ENCODE data around the gene ZNF850.

DNA sequence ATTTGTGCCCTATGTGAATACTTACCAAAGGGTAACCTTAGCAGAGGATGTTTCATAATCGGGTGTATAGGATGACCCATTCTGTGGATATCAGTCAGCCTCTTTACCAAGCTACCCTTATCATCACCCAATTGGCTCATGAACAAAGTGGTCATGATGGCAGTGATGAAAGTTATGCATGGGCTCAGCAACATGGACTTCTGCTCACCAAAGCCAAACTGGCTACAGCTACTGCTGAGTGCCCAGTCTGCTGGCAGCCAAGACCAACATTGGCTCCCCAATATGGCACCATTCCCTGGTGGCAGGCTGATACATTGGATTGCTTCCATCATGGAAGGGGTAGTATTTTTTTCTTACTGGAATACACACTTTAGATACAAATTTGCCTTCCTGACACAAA is 100.2 kb downstream of the ZNF850 start:
- TF ChIP-seq, protein P1, sequence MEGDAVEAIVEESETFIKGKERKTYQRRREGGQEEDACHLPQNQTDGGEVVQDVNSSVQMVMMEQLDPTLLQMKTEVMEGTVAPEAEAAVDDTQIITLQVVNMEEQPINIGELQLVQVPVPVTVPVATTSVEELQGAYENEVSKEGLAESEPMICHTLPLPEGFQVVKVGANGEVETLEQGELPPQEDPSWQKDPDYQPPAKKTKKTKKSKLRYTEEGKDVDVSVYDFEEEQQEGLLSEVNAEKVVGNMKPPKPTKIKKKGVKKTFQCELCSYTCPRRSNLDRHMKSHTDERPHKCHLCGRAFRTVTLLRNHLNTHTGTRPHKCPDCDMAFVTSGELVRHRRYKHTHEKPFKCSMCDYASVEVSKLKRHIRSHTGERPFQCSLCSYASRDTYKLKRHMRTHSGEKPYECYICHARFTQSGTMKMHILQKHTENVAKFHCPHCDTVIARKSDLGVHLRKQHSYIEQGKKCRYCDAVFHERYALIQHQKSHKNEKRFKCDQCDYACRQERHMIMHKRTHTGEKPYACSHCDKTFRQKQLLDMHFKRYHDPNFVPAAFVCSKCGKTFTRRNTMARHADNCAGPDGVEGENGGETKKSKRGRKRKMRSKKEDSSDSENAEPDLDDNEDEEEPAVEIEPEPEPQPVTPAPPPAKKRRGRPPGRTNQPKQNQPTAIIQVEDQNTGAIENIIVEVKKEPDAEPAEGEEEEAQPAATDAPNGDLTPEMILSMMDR (conservative IDR thresholded peaks at IDR 0.05), result no peak
- no peak for TF ChIP-seq ZFX (IDR thresholded peaks at IDR 0.05)
